Measurements from ENCODE around the gene VTA1.
"Not testable (repeated sequence)": the region's sequence is repeated elsewhere in the genome, so short reads cannot be mapped to it uniquely, and the experiment has no call there.

VTA1 gene

DNA sequence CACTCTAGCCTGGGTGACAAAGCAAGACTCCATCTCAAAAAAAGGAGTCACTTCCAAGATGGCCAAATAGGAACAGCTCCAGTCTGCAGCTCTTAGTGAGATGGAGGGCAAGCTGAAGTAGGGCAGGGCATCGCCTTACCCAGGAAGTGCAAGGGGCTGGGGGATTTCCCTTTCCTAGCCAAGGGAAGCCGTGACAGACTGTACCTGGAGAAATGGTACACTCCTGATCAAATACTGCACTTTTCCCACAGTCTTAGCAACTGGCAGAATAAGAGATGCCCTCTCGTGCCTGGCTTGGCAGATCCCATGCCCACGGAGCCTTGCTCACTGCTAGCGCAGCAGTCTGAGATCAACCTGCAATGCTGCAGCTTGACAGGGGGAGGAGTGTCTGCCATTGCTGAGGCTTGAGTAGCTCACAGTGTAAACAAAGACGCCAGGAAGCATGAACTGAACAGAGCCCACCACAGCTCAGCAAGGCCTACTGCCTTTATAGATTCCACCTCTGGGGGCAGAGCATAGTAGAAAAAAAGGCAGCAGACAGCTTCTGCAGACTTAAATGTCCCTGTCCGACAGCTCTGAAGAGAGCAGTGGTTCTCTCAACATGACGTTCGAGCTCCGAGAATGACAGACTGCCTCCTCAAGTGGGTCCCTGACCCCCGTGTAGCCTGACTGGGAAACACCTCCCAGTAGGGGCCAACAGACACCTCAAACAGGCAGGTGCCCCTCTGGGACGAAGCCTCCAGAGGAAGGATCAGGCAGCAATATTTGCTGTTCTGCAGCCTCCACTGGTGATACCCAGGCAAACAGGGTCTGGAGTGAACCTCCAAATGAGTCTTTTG lies 85.4 kb downstream of the VTA1 start:
- not testable (repeated sequence) for H3K4me3 ChIP-seq (replicated peaks; ENCODE audit: low read depth, low read length); H3K36me3 ChIP-seq (ENCODE audit: control insufficient read depth, insufficient read depth, low read length); H3K27me3 ChIP-seq (replicated peaks; ENCODE audit: control insufficient read depth, insufficient read depth, low read length); DNase-seq (ENCODE audit: extremely low read depth, insufficient read length)
- TF ChIP-seq, protein P1, sequence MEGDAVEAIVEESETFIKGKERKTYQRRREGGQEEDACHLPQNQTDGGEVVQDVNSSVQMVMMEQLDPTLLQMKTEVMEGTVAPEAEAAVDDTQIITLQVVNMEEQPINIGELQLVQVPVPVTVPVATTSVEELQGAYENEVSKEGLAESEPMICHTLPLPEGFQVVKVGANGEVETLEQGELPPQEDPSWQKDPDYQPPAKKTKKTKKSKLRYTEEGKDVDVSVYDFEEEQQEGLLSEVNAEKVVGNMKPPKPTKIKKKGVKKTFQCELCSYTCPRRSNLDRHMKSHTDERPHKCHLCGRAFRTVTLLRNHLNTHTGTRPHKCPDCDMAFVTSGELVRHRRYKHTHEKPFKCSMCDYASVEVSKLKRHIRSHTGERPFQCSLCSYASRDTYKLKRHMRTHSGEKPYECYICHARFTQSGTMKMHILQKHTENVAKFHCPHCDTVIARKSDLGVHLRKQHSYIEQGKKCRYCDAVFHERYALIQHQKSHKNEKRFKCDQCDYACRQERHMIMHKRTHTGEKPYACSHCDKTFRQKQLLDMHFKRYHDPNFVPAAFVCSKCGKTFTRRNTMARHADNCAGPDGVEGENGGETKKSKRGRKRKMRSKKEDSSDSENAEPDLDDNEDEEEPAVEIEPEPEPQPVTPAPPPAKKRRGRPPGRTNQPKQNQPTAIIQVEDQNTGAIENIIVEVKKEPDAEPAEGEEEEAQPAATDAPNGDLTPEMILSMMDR (IDR thresholded peaks at IDR 0.05; ENCODE audit: insufficient read depth, low read length, poor library complexity, severe bottlenecking): peak; percentile 34

DNA sequence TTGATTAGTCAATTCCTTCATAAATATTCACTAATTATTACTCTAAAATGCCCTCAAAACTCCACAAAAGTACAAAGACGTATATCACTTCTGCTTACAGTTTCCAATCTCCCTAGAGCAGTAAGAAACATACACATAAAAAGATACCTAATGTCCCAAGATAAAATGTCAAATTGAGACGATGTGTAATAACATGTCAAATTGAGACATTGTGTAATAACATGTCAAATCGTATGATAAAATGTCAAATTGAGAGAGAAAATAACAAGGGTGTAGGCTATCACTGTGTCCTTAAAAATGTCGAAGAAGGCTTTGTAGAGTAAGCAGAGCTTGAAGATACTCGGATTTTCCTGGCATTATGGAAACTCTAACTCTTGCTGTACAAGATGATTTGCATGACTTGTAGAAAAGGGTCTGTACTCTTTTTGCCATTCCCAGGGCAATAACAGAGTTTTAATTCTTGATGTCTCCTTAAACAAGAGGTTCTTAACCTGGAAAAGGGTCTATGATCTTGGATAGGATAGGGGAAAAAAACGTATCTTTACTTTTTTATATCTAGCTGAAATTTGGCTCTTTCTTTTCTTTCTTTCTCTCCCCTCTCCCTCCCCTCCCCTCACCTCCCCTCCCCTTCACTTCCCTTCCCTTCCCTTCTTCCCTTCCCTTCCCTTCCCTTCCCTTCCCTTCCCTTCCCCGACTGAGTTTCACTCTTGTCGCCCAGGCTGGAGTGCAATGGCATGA lies 87.1 kb downstream of the VTA1 start:
- TF ChIP-seq, protein P1 (IDR thresholded peaks at IDR 0.05; ENCODE audit: insufficient read depth, low read length, poor library complexity, severe bottlenecking): no peak
- H3K36me3 ChIP-seq (ENCODE audit: control insufficient read depth, insufficient read depth, low read length): no peaks in the 10 kb centered on the region
- H3K27me3 ChIP-seq (replicated peaks; ENCODE audit: control insufficient read depth, insufficient read depth, low read length): no peaks in the 10 kb centered on the region
- no peak overlapping the region for H3K4me3 ChIP-seq (replicated peaks; ENCODE audit: low read depth, low read length)
- no peak for DNase-seq (ENCODE audit: extremely low read depth, insufficient read length)

DNA sequence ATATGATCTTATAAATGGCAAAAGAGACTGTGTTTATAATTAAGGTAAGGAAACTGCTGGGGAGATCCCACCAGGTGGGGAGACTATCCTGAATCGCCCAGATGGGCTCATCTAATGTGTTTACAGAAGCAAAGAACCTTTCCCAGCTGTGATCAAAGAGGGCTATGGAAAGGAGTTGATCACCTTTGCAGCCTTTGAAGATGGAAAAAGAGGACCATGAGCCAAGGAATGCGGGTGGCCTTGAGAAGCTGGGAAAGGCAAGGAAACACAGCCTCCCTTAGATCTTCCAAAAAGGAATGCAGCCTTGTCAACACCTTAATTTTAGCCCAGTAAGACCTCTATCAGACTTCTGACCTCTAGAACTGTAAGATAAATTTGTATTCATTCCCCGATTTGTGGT lies 88.2 kb downstream of the VTA1 start:
- Histone ChIP-seq H3K36me3 (ENCODE audit: control insufficient read depth, insufficient read depth, low read length) (no peaks in the 10 kb centered on the region), H3K27me3 (replicated peaks; ENCODE audit: control insufficient read depth, insufficient read depth, low read length) (no peaks in the 10 kb centered on the region), H3K4me3 (replicated peaks; ENCODE audit: low read depth, low read length) (no peak overlapping the region)
- TF ChIP-seq, protein P1 (IDR thresholded peaks at IDR 0.05; ENCODE audit: insufficient read depth, low read length, poor library complexity, severe bottlenecking): no peak
- DNase-seq (ENCODE audit: extremely low read depth, insufficient read length): no peak

DNA sequence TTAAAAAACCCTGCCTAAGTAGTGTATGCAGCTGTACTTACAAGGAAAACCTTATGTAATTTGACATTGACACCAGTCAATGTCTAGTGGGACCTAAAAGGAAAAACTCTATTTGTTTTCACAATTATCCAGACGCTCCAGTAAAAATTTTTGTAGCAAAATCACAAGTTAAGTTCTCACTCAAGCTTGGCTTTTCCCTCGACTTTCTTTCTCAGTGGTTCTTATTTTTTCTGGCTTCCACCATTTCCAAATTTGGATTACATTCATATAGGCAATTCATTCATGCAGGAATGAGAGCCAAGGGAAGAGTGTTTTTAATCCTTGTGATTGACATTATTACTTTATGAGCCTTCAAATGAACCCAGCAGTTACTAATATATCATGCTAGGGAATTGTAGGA lies 88.7 kb downstream of the VTA1 start:
- Histone ChIP-seq H3K27me3 (replicated peaks; ENCODE audit: control insufficient read depth, insufficient read depth, low read length) (no peaks in the 10 kb centered on the region), H3K4me3 (replicated peaks; ENCODE audit: low read depth, low read length) (no peak overlapping the region), H3K36me3 (ENCODE audit: control insufficient read depth, insufficient read depth, low read length) (no peaks in the 10 kb centered on the region)
- DNase-seq (ENCODE audit: extremely low read depth, insufficient read length): no peak
- TF ChIP-seq, protein P1 (IDR thresholded peaks at IDR 0.05; ENCODE audit: insufficient read depth, low read length, poor library complexity, severe bottlenecking): no peak

DNA sequence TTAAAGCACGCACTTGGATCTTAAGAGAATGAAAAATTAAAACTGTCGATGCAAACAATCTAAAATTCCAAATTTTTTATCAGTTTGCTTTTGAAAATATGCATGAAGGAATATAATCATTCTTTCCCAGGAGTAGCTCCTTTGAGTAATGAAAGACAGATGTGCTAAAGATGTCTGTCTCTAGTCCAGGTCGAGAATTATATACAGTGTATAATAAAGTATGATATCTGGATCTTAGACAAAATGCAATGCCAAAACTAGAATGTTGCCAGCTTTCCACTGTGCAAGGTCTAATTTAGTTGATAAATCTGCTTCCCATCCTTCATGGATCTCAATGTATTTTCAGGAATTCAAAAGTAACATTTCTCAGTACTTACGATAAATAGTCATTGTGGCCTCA lies 89.6 kb downstream of the VTA1 start:
- no peak for DNase-seq (ENCODE audit: extremely low read depth, insufficient read length)
- Histone ChIP-seq H3K4me3 (replicated peaks; ENCODE audit: low read depth, low read length) (no peak overlapping the region), H3K36me3 (ENCODE audit: control insufficient read depth, insufficient read depth, low read length) (no peaks in the 10 kb centered on the region), H3K27me3 (replicated peaks; ENCODE audit: control insufficient read depth, insufficient read depth, low read length) (no peaks in the 10 kb centered on the region)
- TF ChIP-seq, protein P1 (IDR thresholded peaks at IDR 0.05; ENCODE audit: insufficient read depth, low read length, poor library complexity, severe bottlenecking): no peak
